ENCODE data around the gene DNAJC24. TPM values are rescaled to one million over a fixed set of nuclear protein-coding genes. Genes with fewer than 3 reads are reported as not detected.

Gene DNAJC24
- total RNA-seq, 1 donor from 2014 or later = 11.0 TPM

DNA sequence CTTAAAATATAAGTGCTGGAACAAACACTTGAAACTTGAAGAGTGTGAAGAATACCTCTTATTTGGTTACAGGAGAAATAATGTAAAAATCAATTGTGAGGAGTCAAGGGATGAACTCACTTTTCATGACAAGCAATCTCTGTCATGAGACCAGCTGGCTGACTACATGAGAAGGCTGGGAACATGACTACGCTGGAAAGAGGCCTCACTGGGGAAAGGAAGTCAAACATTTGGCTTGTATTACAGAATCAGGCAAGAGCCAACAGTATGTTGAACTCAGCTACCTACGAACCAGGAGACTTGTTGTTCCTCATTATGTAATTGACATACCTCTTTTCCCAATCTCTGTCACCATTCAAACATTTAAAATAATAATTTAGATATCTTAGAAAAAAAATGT is 14.5 kb upstream of the DNAJC24 start:
- H3K4me1 ChIP-seq = no peaks in the 10 kb centered on the region
- H3K36me3 ChIP-seq = no peaks in the 10 kb centered on the region
- H3K9me3 ChIP-seq = no peaks in the 10 kb centered on the region
- H3K27ac ChIP-seq = no peak overlapping the region
- no peaks in the 10 kb centered on the region for H3K27me3 ChIP-seq
- intact Hi-C loops (cut with DNase I) = no loop called here
- H3K4me3 ChIP-seq = no peak overlapping the region
- TF ChIP-seq, protein P1, sequence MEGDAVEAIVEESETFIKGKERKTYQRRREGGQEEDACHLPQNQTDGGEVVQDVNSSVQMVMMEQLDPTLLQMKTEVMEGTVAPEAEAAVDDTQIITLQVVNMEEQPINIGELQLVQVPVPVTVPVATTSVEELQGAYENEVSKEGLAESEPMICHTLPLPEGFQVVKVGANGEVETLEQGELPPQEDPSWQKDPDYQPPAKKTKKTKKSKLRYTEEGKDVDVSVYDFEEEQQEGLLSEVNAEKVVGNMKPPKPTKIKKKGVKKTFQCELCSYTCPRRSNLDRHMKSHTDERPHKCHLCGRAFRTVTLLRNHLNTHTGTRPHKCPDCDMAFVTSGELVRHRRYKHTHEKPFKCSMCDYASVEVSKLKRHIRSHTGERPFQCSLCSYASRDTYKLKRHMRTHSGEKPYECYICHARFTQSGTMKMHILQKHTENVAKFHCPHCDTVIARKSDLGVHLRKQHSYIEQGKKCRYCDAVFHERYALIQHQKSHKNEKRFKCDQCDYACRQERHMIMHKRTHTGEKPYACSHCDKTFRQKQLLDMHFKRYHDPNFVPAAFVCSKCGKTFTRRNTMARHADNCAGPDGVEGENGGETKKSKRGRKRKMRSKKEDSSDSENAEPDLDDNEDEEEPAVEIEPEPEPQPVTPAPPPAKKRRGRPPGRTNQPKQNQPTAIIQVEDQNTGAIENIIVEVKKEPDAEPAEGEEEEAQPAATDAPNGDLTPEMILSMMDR (IDR thresholded peaks at IDR 0.05) = no peak
- no peak for TF ChIP-seq POLR2AphosphoS5 (IDR thresholded peaks at IDR 0.05; ENCODE audit: insufficient read depth in 1 of 2, low read depth in 1 of 2)
- no peak for TF ChIP-seq POLR2A (IDR thresholded peaks at IDR 0.05)
- DNase-seq (ENCODE audit: extremely low spot score in 2 of 2) = no peak

DNA sequence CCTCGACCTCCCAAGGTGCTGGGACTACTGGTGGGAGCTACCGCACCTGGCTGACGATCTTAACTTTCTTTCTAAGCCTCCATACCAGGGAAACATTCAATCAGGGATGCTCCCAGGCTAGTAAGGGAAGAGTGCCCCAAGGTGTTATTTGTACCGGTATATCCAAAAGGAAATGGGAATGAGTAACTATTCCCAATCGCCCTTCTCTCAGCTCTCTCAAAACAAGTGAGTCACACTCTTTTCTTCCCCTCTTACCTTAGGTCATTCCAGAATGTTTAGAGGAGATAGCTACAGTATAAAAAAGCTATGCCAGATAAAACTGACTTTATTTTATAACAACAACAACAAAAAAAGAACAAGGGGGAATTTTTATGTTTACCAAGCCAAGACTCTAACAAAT is 13.8 kb upstream of the DNAJC24 start:
- no peaks in the 10 kb centered on the region for H3K4me1 ChIP-seq
- intact Hi-C loops (cut with DNase I) = no loop called here

DNA sequence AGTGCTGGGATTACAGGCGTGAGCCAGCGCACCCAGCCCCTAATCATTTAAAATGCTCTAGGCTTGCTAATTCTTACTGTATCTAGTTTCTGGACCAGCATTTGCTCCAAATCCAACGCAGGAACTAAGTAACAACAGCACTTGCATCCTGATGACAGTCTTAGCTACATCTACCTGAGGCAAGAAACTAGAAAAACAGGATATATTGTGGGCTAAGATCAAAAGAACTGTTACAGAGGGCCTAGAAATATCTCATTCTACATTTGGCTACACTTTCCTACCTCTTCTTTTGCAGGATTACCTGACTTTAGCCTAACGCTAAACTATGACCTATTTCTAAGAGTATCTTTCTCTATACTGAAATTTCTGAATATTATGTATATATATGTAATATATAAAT is 7.9 kb upstream of the DNAJC24 start:
- no peak for TF ChIP-seq POLR2A (IDR thresholded peaks at IDR 0.05)
- TF ChIP-seq, protein P1 (IDR thresholded peaks at IDR 0.05) = no peak
- TF ChIP-seq POLR2AphosphoS5 (IDR thresholded peaks at IDR 0.05; ENCODE audit: insufficient read depth in 1 of 2, low read depth in 1 of 2) = no peak
- Histone ChIP-seq H3K4me3 (no peak overlapping the region), H3K4me1 (no peaks in the 10 kb centered on the region), H3K36me3 (no peaks in the 10 kb centered on the region), H3K9me3 (no peaks in the 10 kb centered on the region), H3K27ac (no peak overlapping the region), H3K27me3 (no peaks in the 10 kb centered on the region)
- intact Hi-C loops (cut with DNase I) = no loop called here
- no peak for DNase-seq (ENCODE audit: extremely low spot score in 2 of 2)

More for the DNA sequence above, 13.8 kb upstream of the DNAJC24 start:
- no peak overlapping the region for H3K4me3 ChIP-seq
- H3K9me3 ChIP-seq = no peaks in the 10 kb centered on the region
- H3K27ac ChIP-seq = no peak overlapping the region
- DNase-seq (ENCODE audit: extremely low spot score in 2 of 2) = no peak
- TF ChIP-seq, protein P1 (IDR thresholded peaks at IDR 0.05) = no peak
- TF ChIP-seq POLR2A (IDR thresholded peaks at IDR 0.05) (no peak), POLR2AphosphoS5 (IDR thresholded peaks at IDR 0.05; ENCODE audit: insufficient read depth in 1 of 2, low read depth in 1 of 2) (no peak)
- H3K27me3 ChIP-seq = no peaks in the 10 kb centered on the region
- no peaks in the 10 kb centered on the region for H3K36me3 ChIP-seq

DNA sequence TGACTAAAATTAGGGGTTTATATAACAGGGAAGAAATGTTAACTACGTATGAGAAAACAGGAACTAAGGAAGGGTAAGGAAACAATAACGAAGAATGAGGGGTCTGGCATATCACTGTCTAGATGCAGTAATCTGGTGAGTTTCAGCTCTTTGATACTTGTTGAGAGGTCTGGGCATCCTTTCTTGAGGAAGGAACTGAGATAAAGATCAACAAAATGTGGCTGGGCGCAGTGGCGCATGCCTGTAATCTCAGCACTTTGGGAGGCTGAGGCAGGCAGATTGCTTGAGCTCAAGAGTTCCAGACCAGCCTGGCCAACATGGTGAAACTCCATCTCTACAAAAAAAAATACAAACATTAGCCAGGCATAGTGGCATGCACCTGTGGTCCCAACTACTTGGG is 2.9 kb upstream of the DNAJC24 start:
- intact Hi-C loops (cut with DNase I) = no loop called here
- H3K27ac ChIP-seq = no peak overlapping the region
- no peaks in the 10 kb centered on the region for H3K27me3 ChIP-seq
- H3K4me3 ChIP-seq = no peak overlapping the region
- no peak for DNase-seq (ENCODE audit: extremely low spot score in 2 of 2)
- TF ChIP-seq POLR2AphosphoS5 (IDR thresholded peaks at IDR 0.05; ENCODE audit: insufficient read depth in 1 of 2, low read depth in 1 of 2) = no peak
- TF ChIP-seq, protein P1 (IDR thresholded peaks at IDR 0.05) = no peak
- TF ChIP-seq POLR2A (IDR thresholded peaks at IDR 0.05) = no peak
- H3K36me3 ChIP-seq = no peaks in the 10 kb centered on the region
- peaks cover 17% of the 10 kb centered on the region for H3K4me1 ChIP-seq
- no peaks in the 10 kb centered on the region for H3K9me3 ChIP-seq

DNA sequence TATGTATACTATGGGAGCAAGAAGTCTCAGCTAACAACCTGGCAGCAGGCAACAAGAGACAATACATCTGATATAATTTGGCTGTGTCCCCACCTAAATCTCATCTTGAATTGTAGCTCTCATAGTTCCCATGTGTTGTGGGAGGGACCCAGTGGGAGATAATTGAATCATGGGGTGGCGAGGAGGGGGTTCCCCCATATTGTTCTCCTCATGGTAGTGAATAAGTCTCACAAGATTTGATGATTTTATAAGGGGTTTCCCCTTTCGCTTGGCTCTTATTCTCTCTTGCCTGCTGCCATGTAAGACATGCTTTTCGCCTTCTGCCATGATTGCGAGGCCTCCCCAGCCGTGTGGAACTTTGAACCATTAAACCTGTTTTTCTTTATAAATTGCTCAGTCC is 6.2 kb downstream of the DNAJC24 start:
- Histone ChIP-seq H3K36me3 (no peaks in the 10 kb centered on the region), H3K4me3 (no peak overlapping the region), H3K4me1 (peaks cover 2% of the 10 kb centered on the region), H3K27ac (no peak overlapping the region), H3K27me3 (no peaks in the 10 kb centered on the region), H3K9me3 (no peaks in the 10 kb centered on the region)
- TF ChIP-seq POLR2AphosphoS5 (IDR thresholded peaks at IDR 0.05; ENCODE audit: insufficient read depth in 1 of 2, low read depth in 1 of 2) (no peak), POLR2A (IDR thresholded peaks at IDR 0.05) (no peak)
- TF ChIP-seq, protein P1 (IDR thresholded peaks at IDR 0.05) = no peak
- no peak for DNase-seq (ENCODE audit: extremely low spot score in 2 of 2)
- intact Hi-C loops (cut with DNase I) = no loop called here
